Transverse colon (tissue), 4 donors: Measurements from ENCODE around the gene LAMA2. TPM values are rescaled to one million over a fixed set of nuclear protein-coding genes. Genes with fewer than 3 reads are reported as not detected.

Source experiments
- DNase-seq: peaks from one replicate; pipeline ENCODE4 v3.0.0-alpha.2; 2019
- H3K27ac ChIP-seq, 4 donors: fragments of 200-600 bp; sonication (generic); 2 replicates each; pipeline ENCODE4 v1.5.1; 2016 to 2018; ENCODE audit warnings: inconsistent platforms in 4 of 4
- H3K27me3 ChIP-seq: fragments of 200-600 bp; sonication (generic); 2 replicates; pipeline ENCODE4 v1.5.1; 2017; ENCODE audit warnings: inconsistent platforms
- H3K36me3 ChIP-seq, 4 donors: fragments of 200-600 bp; sonication (generic); 2 replicates each; pipeline ENCODE4 v1.5.1; 2017 to 2019; ENCODE audit warnings: inconsistent platforms in 4 of 4
- H3K4me1 ChIP-seq, 4 donors: fragments of 200-600 bp; sonication (generic); 2 replicates each; pipeline ENCODE4 v1.5.1; 2017 to 2020; ENCODE audit warnings: inconsistent platforms in 4 of 4
- H3K4me3 ChIP-seq, 4 donors: fragments of 200-600 bp; sonication (generic); 1 replicate in 1 of 4; 2 replicates in 3 of 4; pipeline versions ENCODE4 v1.5.1 to v1.6.1; 2017 to 2019; ENCODE audit warnings: inconsistent platforms in 4 of 4
- H3K9me3 ChIP-seq, 2 donors: fragments of 200-600 bp; sonication (generic); 2 replicates each; pipeline ENCODE4 v1.5.1; 2017 to 2019; ENCODE audit warnings: inconsistent platforms in 2 of 2
- CTCF ChIP-seq, 5 experiments: fragments of 200-600 bp in 3 of 5; fragments of 450-650 bp in 2 of 5; sonication (generic) in 3 of 5; IDR thresholded peaks; 1 replicate in 2 of 5; 2 replicates in 3 of 5; pipeline ENCODE4 v1.5.1; 2016 to 2017; ENCODE audit warnings: antibody characterized with exemption in 5 of 5, inconsistent platforms in 3 of 5, mild to moderate bottlenecking in 2 of 5, moderate library complexity in 1 of 5
- EP300 ChIP-seq: sonication (generic); formaldehyde crosslinking; IDR thresholded peaks from one replicate; pipeline ENCODE4 v1.6.1; 2017; ENCODE audit warnings: antibody characterized with exemption, low read depth
- POLR2A ChIP-seq: fragments of 450-650 bp; IDR thresholded peaks from one replicate; pipeline ENCODE4 v1.6.1; 2016; ENCODE audit warnings: antibody characterized with exemption, mild to moderate bottlenecking, moderate library complexity
- POLR2AphosphoS5 ChIP-seq, 3 donors: sonication (generic); formaldehyde crosslinking; IDR thresholded peaks; one replicate each; pipeline ENCODE4 v1.6.1; 2016; ENCODE audit warnings: antibody characterized with exemption in 3 of 3
- WGBS, 2 donors: methylation state at CpG; one replicate each; pipeline ENCODE4 v1.1.5; 2018; ENCODE audit warnings: low coverage in 1 of 2; 5-methylcytosine and 5-hydroxymethylcytosine counted together
- in situ Hi-C, 4 donors: fragments of 200-750 bp; cut with MboI; loops; one replicate each; pipeline versions ENCODE4 v1.15.0 to v1.15.1; 2017; ENCODE audit warnings: low sequenced_read_pairs in 3 of 4, low pct_ligation_motif_present in 1 of 4, low pct_unique_long_range_greater_than_20kb in 1 of 4
- intact Hi-C: fragments of 100-400 bp; cut with DNase I; formaldehyde crosslinking; loops from one replicate; pipeline ENCODE4 v1.15.1; 2023; ENCODE audit warnings: low total_unique reads
- total RNA-seq, 4 donors: library from RNA; depleted of rRNA; stranded (reverse); fragments of >200 nt; gene quantifications; one replicate each; pipeline ENCODE4 v1.1.0, GENCODE V29; 2016

The LAMA2 gene
- total RNA-seq, 4 donors from 2014 or later: 12.3 to 43.0 (median 32.1) TPM

- WGBS, 2 donors: 43 to 56% methylated on average over 1 of the region's 1 CpG
These were observed 624.9 kb downstream of the LAMA2 start for GRCh38 chr6:129507846-129508245.

GRCh38 chr6:129508477-129509145 is 625.7 kb downstream of the LAMA2 start:
- in situ Hi-C loops: no loop called here
- WGBS, 2 donors: 58 to 70% methylated on average over 4 of the region's 4 CpGs
- Histone ChIP-seq H3K27me3 (no peaks in the 10 kb centered on the region), H3K4me3 (no peak overlapping the region), H3K36me3 (no peaks in the 10 kb centered on the region), H3K4me1 (no peaks in the 10 kb centered on the region), H3K9me3 (no peaks in the 10 kb centered on the region), H3K27ac (no peak overlapping the region)
- DNase-seq: no peak
- TF ChIP-seq POLR2A: no peak
- TF ChIP-seq POLR2AphosphoS5 (IDR thresholded peaks at IDR 0.05): no peak
- TF ChIP-seq EP300: no peak
- no peak for TF ChIP-seq CTCF (IDR thresholded peaks at IDR 0.05)
- intact Hi-C loops: loop anchor here (10.0 kb wide), 1 partner anchor 66 kb away; no protein-coding TSS in a partner anchor

More at GRCh38 chr6:129507846-129508245, 624.9 kb downstream of the LAMA2 start:
- intact Hi-C loops (loop anchor here (10.0 kb wide), 1 partner anchor 67 kb away; no protein-coding TSS in a partner anchor), in situ Hi-C loops (no loop called here)
- no peak for DNase-seq
- no peaks in the 10 kb centered on the region for H3K36me3 ChIP-seq
- no peaks in the 10 kb centered on the region for H3K27me3 ChIP-seq
- no peaks in the 10 kb centered on the region for H3K9me3 ChIP-seq
- no peak for TF ChIP-seq CTCF (IDR thresholded peaks at IDR 0.05)
- no peak for TF ChIP-seq POLR2AphosphoS5 (IDR thresholded peaks at IDR 0.05)
- TF ChIP-seq EP300: no peak
- TF ChIP-seq POLR2A: no peak
- no peak overlapping the region for H3K27ac ChIP-seq
- no peaks in the 10 kb centered on the region for H3K4me1 ChIP-seq
- H3K4me3 ChIP-seq: no peak overlapping the region

- Histone ChIP-seq H3K4me1 (no peaks in the 10 kb centered on the region), H3K9me3 (no peaks in the 10 kb centered on the region), H3K36me3 (no peaks in the 10 kb centered on the region), H3K4me3 (no peak overlapping the region), H3K27ac (no peak overlapping the region), H3K27me3 (no peaks in the 10 kb centered on the region)
- in situ Hi-C loops (no loop called here), intact Hi-C loops (no loop called here)
- DNase-seq: no peak
- 65 to 74% methylated on average over 2 of the region's 2 CpGs for WGBS, 2 donors
- no peak for TF ChIP-seq POLR2A
- TF ChIP-seq EP300: no peak
- TF ChIP-seq POLR2AphosphoS5 (IDR thresholded peaks at IDR 0.05): no peak
- TF ChIP-seq CTCF (IDR thresholded peaks at IDR 0.05): no peak
These were observed 628.0 kb downstream of the LAMA2 start for GRCh38 chr6:129510950-129511349.

GRCh38 chr6:129513471-129513870 is 630.5 kb downstream of the LAMA2 start:
- TF ChIP-seq CTCF (IDR thresholded peaks at IDR 0.05): no peak
- no peak for TF ChIP-seq POLR2AphosphoS5 (IDR thresholded peaks at IDR 0.05)
- TF ChIP-seq EP300: no peak

More at GRCh38 chr6:129513471-129513870, 630.5 kb downstream of the LAMA2 start:
- no peaks in the 10 kb centered on the region for H3K9me3 ChIP-seq
- in situ Hi-C loops (no loop called here), intact Hi-C loops (no loop called here)
- no peak for DNase-seq
- WGBS, 2 donors: 72 to 80% methylated on average over 3 of the region's 3 CpGs
- no peaks in the 10 kb centered on the region for H3K4me1 ChIP-seq
- H3K4me3 ChIP-seq: no peak overlapping the region
- no peak overlapping the region for H3K27ac ChIP-seq
- no peaks in the 10 kb centered on the region for H3K27me3 ChIP-seq
- H3K36me3 ChIP-seq: no peaks in the 10 kb centered on the region
